H7 (cell line): ENCODE results near the gene KL. TPM values are rescaled to one million over a fixed set of nuclear protein-coding genes. Genes with fewer than 3 reads are reported as not detected.
A peak's percentile ranks its signal among the peaks of the same experiment; 100 is the strongest.

Experiments
- DNase-seq: peaks from one replicate; pipeline ENCODE4 v3.0.0; 2012
- H3K27me3 ChIP-seq: 2 replicates; pipeline ENCODE4 v1.6.0; 2011; ENCODE audit warnings: mild to moderate bottlenecking, low read length; ENCODE audit not compliant: control insufficient read depth, insufficient read depth
- H3K36me3 ChIP-seq: replicated peaks from 2 replicates; pipeline ENCODE4 v1.5.1; 2011; ENCODE audit warnings: low read length; ENCODE audit not compliant: control insufficient read depth, insufficient read depth
- H3K4me3 ChIP-seq: 2 replicates; pipeline ENCODE4 v1.5.1; 2011; ENCODE audit warnings: low read depth, mild to moderate bottlenecking, control low read depth, low read length, moderate library complexity; ENCODE audit not compliant: insufficient read depth
- total RNA-seq: library from RNA; depleted of rRNA; stranded (reverse); fragments of >200 nt; shearing (Covaris generic); gene quantifications from 2 replicates; pipeline ENCODE4 v1.2.3, GENCODE V29; 2014

Gene KL
- total RNA-seq, 1 experiment from 2014 or later: not detected

GRCh38 chr13:33040090-33040489, 23.9 kb downstream of the KL start:
- Histone ChIP-seq H3K27me3 (no peaks in the 10 kb centered on the region), H3K4me3 (no peak overlapping the region), H3K36me3 (no peaks in the 10 kb centered on the region)
- no peak for DNase-seq

- H3K36me3 ChIP-seq: no peaks in the 10 kb centered on the region
- no peaks in the 10 kb centered on the region for H3K27me3 ChIP-seq
- no peak for DNase-seq
- no peak overlapping the region for H3K4me3 ChIP-seq
Observed at GRCh38 chr13:33045851-33046592, 29.8 kb downstream of the KL start.

GRCh38 chr13:33050161-33050560, 33.9 kb downstream of the KL start:
- H3K36me3 ChIP-seq: no peaks in the 10 kb centered on the region
- no peak overlapping the region for H3K4me3 ChIP-seq
- no peak for DNase-seq

DNA sequence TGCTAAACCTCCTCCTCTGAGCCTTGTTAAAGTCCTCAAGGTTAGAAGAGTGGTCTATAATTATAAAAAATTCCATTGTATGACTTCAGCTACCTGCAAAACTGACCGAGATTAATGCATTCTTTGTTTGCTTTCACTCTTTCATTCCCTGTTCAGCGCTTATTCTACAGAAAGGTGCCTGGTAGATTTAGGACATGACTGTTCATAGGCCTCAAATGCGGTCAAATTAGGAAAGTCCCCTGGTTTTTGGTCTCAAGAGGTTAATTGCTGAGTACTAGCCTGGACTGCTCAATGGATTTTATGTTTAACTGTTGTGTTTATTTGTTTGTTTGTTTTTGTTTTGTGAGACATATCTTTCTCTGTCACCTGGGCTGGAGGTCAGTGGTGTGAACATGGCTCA, 35.4 kb downstream of the KL start:
- DNase-seq: no peak
- H3K4me3 ChIP-seq: no peak overlapping the region
- H3K27me3 ChIP-seq: no peaks in the 10 kb centered on the region
- no peaks in the 10 kb centered on the region for H3K36me3 ChIP-seq

More at GRCh38 chr13:33050161-33050560, 33.9 kb downstream of the KL start:
- no peaks in the 10 kb centered on the region for H3K27me3 ChIP-seq

- Histone ChIP-seq H3K36me3 (no peaks in the 10 kb centered on the region), H3K27me3 (no peaks in the 10 kb centered on the region), H3K4me3 (no peak overlapping the region)
- no peak for DNase-seq
Observed at GRCh38 chr13:33052506-33053280, 36.5 kb downstream of the KL start.

DNA sequence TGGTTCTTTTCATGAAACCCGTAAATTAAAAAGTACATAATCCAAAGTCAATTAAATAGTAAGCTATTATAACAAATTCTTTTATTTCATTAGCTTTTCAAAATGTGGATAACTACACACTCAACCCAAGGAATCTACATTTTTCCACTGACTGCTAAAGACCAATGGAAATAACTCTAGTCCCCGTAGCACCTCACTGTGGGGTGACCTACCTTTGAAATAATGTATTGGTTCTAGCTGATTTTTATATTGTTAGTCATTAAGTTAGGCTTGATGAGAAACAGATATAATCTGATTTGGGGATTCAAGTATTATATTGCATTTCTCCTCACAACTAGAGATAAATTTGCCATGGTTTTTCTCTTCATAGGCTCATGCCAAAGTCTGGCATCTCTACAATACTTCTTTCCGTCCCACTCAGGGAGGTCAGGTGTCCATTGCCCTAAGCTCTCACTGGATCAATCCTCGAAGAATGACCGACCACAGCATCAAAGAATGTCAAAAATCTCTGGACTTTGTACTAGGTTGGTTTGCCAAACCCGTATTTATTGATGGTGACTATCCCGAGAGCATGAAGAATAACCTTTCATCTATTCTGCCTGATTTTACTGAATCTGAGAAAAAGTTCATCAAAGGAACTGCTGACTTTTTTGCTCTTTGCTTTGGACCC, 37.3 kb downstream of the KL start:
- H3K27me3 ChIP-seq: no peaks in the 10 kb centered on the region
- H3K4me3 ChIP-seq: no peak overlapping the region
- no peaks in the 10 kb centered on the region for H3K36me3 ChIP-seq
- DNase-seq: no peak

DNA sequence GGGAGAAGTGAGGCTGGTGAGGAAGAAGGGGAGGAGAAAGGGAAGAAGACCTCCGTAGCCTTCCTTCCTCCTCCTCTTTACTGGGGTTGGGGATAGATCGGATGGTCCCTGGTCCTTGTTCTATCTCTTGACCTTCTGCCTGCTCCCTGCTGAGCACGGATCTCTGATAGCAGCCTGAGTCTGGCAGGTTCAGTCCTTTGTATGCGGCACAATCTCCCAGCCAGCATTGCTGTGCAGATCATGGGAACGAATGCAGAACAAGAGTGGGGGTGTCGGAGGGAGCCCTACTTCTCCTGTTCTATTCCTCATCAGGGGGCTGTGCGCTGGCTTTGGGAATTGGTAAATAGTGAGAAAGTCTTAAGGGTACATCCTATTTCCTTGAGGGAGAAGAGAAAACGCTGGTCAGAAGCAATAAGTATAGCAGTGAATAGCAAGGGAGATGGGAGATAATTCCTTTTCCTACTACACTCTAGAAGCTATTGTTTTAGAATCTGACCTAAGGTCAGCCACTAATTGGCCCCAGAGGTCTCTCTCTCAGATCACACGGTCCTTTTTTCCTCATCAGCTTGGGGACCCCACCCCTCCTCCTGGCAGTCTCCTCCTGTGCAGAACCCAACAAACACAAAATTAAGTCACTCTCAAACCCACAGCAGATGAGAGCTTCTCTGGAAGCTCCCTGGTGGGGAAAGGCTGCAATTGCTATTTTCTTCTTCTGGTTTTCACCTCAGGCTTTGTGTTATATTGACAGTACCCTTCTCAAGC, 41.0 kb downstream of the KL start:
- H3K27me3 ChIP-seq: no peaks in the 10 kb centered on the region
- peak; percentile 68 for DNase-seq
- no peaks in the 10 kb centered on the region for H3K36me3 ChIP-seq
- H3K4me3 ChIP-seq: no peak overlapping the region

DNA sequence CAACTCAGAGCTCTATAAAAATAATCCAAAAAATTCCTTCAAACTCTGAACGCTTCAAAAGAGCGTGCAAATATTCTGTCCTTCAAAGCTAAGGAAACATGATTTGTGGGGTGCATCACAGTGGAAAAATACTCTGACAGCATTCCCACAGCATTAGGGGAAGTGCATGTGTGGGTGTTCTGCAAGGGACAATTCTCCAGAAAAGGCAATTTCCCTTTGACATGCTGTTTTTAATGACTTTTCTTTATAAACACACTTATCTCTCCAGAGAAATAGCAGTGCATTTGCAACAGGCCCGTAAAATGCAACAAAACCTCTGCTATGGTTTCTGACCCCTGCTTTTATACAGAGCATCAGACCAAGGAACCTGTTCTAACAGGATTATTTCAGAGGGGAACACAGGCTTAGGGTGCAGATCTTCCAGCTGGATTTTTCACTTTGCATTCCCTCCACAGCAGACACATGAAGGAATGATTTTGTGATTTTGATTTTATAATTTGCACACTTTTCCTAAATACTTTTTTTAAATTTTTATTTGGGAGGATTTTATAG, 42.6 kb downstream of the KL start:
- H3K36me3 ChIP-seq: no peaks in the 10 kb centered on the region
- no peak for DNase-seq
- no peaks in the 10 kb centered on the region for H3K27me3 ChIP-seq
- no peak overlapping the region for H3K4me3 ChIP-seq

GRCh38 chr13:33060815-33061214, 44.6 kb downstream of the KL start:
- no peaks in the 10 kb centered on the region for H3K27me3 ChIP-seq
- no peak overlapping the region for H3K4me3 ChIP-seq
- no peak for DNase-seq

GRCh38 chr13:33066329-33066728, 50.1 kb downstream of the KL start:
- Histone ChIP-seq H3K36me3 (no peaks in the 10 kb centered on the region), H3K27me3 (no peaks in the 10 kb centered on the region), H3K4me3 (no peak overlapping the region)
- DNase-seq: peak; percentile 32

More at GRCh38 chr13:33060815-33061214, 44.6 kb downstream of the KL start:
- H3K36me3 ChIP-seq: no peaks in the 10 kb centered on the region

GRCh38 chr13:33069365-33069764, 53.1 kb downstream of the KL start:
- Histone ChIP-seq H3K36me3 (no peaks in the 10 kb centered on the region), H3K4me3 (no peak overlapping the region), H3K27me3 (no peaks in the 10 kb centered on the region)
- DNase-seq: no peak

GRCh38 chr13:33070713-33071112, 54.5 kb downstream of the KL start:
- DNase-seq: no peak
- Histone ChIP-seq H3K36me3 (no peaks in the 10 kb centered on the region), H3K4me3 (no peak overlapping the region), H3K27me3 (no peaks in the 10 kb centered on the region)

DNA sequence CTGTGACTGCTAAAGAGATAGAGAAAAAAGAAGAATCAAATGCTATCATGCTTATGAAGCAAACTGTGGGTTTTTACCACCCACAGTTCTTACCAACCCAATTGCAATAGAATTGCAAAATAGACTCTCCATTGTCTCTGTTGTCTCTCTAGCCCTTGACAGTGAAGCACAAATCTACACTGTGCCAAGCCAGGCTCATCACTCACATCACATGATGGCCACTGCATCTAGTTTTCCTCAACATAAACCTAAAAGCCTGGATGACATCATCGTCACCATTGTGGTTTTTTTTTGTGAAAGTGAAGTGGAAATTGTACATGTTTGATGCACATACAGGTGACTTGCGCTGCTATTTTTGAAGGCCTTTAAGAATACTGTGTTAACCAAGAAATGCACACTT, 56.1 kb downstream of the KL start:
- H3K4me3 ChIP-seq: no peak overlapping the region
- no peaks in the 10 kb centered on the region for H3K27me3 ChIP-seq
- no peak for DNase-seq
- no peaks in the 10 kb centered on the region for H3K36me3 ChIP-seq

GRCh38 chr13:33072759-33073158, 56.5 kb downstream of the KL start:
- DNase-seq: no peak
- Histone ChIP-seq H3K27me3 (no peaks in the 10 kb centered on the region), H3K36me3 (no peaks in the 10 kb centered on the region), H3K4me3 (no peak overlapping the region)
